HG03457 (cell line): ENCODE results near the gene RAB3A.
A peak's percentile ranks its signal among the peaks of the same experiment; 100 is the strongest.

Experiments used
- ATAC-seq: cut with Tn5 transposase; IDR thresholded peaks from one replicate; pipeline ENCODE4 v1.9.1; 2021; ENCODE audit warnings: moderate number of reproducible peaks; ENCODE audit not compliant: unreplicated experiment

Gene RAB3A

DNA sequence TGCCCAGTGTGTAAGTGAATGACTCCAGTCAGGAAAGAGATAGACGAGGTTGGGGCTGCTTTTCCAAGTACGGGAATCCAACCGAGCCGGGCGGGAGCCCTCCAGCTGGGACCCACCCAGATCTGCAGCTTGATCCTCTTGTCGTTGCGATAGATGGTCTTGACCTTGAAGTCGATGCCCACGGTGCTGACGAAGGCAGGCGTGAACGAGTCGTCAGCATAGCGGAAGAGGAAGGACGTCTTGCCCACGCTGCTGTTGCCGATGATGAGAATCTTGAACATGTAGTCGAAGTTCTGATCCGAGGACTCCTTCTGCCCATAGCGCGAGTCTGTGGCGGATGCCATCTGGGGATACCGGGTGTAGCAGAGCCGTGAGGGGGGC lies 1.5 kb downstream of the RAB3A start:
- no peak for ATAC-seq

DNA sequence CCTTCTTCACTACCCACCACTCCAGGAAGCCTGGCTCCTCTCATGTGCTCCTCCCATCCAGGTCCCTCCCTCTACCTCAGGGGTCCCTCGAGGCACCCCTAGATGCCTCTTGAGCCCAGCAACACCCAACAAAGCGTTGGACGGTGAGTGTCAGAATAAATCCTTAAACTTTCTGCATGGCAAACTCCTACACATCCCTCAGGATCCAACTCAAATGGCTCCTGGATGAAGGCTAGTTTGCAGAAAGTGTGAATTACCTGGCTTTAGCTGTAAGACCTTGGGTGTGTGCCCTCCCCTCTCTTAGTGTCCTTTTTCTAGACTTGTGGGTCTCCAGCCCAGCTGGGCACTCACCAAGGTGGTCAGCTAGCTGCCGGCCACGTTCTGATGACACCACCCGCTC lies 5.5 kb downstream of the RAB3A start:
- no peak for ATAC-seq

DNA sequence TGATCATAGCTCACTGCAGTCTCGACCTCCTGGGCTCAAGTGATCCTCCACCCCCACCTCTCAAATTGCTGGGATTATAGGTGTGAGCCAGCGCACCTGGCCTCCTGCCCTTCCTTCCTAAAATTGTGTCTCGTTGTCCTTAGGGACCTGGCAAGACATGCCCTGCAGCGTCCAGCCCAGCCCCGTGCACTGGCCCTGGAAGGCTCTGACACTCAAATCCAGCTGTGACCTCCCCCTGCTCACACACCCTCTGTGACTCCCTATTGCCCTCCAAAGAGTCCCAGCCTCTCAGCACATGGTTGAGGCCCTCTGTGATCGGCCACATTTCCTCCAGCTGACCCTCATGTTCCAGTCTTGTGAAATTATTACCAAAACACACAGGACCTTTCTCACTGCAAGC lies 5.9 kb downstream of the RAB3A start:
- no peak for ATAC-seq

DNA sequence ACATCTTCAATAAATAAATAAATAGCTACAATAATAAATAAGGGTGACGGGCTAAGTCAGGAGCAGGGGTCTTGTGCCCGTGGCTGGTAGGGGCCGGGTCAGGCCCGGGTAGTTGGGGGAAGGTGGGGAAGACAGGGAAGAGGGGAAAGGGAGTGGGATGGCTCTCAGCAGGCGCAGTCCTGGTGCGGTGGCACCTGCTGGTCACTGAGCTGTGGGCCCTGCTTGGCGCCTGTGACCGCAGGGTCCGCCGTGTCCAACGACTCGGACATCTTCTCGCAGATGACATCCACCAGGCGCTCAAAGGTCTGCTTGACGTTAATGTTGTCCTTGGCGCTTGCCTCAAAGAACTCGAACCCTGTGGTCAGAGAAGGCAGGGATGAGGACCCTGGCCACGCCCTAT lies 6.5 kb downstream of the RAB3A start:
- no peak for ATAC-seq

DNA sequence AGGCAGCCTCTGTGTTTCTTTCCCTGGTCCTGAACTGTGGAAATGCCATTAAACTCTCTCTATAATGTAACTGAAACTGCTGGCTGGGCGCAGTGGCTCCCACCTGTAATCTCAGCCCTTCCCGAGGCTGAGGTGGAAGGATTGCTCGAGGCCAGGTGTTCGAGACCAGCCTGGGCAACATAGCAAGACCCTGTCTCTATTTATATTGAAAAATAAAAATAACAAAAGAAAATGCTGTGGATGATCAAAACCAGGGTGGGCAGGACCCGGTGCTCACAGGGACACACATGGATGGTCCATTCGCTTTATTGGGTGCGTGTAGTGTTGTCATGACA lies 7.4 kb downstream of the RAB3A start:
- no peak for ATAC-seq

DNA sequence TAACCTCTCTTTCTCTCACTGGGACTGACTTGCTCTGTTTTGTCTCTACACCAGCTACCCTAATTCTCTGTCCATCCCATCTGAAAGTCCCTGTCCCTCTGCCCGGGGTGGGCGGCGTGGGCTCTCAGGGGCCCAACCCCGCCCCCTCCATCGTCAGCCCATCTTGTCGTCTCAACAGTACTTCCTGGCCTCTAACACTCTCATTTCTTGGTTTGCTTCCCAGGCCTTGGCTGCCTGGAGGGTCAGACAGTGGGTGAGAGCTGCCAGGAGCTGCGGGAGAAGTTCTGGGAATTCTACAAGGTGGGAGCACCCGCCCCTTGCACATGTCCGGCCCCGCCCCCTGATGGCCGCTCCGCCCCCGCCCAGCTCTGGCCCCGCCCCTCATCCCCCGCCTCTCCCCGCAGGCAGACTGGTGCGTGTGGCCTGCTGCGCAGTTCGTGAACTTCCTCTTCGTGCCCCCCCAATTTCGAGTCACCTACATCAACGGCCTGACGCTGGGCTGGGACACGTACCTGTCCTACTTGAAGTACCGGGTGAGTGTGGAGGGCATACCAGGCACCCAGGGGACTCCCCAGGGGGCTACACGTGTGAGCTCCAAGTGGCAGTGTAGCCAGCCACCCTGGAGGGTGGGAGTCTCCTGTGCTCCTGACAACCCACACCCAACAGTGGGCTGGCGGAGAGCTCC lies 9.1 kb downstream of the RAB3A start:
- no peak for ATAC-seq

DNA sequence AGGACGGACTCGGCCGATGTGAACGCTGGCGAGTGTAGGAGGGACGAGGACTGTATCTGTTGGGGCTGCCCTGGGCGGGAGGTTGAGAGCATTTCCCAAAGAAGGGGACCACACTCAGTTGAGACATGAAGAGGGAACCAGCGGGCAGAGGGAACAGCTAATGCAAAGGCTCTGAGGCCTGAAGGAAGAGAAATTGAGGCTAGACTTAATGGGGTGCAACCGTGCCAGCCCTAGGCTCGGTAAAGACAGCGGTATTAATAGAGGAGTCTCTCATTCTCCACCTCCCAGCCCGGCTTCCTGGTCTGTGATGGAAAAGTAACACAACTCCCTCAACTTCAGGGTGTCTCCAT lies 9.7 kb downstream of the RAB3A start:
- ATAC-seq, result no peak

DNA sequence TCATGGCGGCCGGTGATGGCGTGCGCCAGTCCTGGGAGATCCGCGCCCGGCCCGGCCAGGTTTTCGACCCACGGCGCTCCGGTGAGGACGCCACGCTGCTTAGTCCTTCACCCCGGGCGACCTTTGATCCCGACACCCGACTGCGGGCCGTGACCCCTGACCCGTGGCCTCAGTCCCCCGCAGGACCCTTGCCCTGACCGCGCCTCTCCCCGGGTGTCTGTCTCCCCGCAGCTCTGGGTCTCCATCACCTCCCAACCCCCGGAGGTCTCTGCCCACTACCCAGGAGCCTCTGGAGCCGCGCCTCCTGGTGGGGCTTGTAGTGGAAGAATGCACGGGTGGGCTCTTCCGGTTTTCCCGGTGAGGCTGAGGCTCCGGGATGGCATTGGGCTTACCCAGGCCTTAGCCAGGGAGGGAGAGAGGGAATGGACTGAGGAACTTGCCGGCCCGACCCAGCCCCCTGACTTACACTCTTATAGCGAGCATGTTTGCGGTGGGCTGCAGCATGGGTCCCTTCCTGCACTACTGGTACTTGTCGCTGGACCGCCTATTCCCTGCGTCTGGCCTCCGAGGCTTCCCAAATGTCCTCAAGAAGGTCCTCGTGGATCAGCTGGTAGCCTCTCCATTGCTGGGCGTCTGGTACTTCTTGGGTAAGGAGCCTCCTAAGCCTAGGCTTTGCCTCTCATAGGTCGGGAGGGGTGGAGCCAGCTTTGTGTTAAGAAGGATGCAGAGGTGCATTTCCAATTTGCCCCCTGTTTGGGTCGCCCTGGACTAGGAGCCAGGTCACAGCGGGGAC lies 10.3 kb downstream of the RAB3A start:
- no peak for ATAC-seq

DNA sequence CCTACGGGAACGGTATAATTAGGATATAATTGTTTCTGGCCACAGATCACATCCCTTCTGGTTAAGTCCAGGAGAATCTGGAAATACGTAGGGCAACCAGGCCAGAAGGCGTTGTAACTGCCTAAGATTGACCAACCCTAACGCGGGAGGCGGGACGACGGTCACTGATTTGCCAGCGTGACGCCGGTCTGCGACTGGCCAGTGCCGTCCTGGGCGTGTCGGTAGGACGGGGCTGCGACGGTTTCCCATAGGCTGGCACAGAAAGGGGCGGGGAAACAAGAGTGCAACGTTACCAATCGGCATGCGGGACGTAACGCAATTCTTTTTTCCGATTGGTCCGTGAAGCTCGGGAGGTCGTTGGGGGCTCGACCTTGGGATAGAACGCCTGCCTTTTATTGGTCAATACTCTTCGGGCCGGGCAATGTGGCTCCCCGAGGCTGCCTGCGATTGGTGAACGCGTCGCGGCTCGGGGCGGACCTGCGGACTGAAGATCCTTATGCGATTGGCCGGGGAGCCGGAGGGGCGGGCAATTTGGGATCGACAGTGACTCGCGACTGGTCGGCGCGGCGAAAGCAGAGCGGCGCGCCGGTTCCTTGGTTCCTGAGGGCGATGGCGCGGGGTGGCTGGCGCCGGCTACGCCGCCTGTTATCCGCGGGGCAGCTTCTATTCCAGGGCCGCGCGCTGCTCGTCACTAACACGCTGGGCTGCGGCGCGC lies 11.0 kb downstream of the RAB3A start, which contains the start of gene MPV17L2:
TSS of gene MPV17L2 (plus strand) at position 546 of the 715 bp plus-strand sequence. CDS start at position 610, 64 bp downstream.
- peak; percentile 68 for ATAC-seq

DNA sequence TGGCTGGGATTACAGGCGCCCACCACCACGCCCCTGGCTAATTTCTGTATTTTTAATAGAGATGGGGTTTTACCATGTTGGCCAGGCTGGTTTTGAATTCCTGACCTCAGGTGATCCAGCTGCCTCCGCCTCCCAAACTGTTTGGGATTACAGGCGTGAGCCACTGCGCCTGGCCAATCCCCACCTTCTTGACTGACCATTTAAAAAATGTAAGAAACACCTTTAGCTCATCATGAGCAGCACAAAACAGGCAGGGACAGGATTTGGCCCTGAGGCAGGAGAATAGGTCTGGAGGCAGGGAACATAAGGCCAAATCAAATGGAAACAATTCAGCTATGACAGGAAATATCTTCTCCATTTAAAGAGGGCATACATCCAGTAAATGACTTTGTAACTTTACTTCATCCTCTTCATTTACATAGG lies 12.2 kb downstream of the RAB3A start:
- no peak for ATAC-seq

DNA sequence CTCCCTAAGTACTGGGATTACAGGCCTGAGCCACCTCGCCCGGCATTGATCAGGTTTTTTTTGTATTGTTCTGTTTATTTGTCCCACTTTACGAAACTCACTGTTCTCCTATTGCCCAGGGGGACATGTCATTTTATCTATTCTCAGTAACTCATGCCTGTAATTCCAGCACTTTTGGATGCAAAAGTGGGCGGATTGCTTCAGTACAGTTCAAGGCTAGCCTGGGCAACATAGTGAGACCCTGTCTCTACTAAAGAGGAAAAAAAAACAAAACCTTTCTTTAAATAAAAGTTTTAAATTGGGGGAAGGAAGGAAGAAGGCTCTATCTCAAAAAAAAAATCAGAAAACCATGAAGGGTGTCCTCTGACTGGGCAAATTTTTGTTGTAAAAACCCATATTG lies 13.6 kb downstream of the RAB3A start:
- ATAC-seq, result no peak

DNA sequence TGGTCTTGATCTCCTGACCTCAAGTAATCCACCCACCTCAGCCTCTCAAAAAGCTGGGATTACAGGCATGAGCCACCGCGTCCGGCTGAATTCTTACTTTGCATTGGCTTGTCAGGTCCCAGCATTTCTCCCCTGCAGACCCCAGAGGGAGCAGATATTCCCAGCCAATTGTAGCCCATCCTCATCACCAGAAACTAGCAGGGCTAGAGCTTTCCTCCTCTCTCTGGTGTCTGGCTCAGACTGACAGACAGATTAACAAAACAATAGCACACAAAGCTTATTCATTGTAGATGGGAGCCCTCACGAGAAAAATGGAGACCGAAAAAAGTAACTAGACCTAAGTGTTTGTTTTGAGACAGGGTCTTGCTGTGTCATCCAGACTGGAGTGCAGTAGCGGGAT lies 18.3 kb downstream of the RAB3A start:
- no peak for ATAC-seq

DNA sequence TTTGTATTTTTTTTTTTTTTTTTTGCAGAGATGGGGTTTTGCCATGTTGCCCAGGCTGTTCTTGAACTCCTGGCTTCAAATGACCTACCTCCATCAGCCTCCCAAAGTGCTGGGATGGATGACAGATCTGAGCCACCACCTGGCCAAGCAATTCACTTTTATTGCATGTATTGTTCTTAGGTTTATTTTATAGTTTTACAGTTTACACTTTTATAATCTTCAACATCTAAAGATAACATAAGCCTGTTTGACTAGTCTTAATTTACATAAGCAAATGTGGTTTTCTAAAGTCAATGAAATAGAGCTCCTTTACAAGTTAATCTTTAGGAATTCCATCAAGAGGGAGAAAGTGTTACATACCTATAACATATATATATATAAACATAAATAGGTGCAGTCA lies 20.3 kb downstream of the RAB3A start:
- ATAC-seq, result no peak

DNA sequence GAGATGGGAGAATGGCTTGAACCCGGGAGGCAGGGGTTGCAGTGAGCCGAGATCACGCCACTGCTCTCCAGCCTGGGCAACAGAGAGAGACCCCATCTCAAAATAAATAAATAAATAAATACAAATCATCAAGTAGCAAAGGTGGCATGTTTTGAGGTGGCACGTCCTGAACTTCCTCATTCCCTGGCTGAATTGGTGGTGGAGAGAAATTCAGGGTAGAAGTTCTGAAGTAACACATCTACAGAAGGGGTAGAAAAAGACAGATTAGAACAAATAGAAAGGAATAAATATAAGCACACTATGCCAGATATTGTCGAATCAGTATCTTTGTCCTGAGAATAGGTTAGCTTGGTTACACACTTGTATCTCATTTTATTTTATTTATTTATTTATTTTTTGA lies 23.9 kb downstream of the RAB3A start:
- ATAC-seq, result no peak

DNA sequence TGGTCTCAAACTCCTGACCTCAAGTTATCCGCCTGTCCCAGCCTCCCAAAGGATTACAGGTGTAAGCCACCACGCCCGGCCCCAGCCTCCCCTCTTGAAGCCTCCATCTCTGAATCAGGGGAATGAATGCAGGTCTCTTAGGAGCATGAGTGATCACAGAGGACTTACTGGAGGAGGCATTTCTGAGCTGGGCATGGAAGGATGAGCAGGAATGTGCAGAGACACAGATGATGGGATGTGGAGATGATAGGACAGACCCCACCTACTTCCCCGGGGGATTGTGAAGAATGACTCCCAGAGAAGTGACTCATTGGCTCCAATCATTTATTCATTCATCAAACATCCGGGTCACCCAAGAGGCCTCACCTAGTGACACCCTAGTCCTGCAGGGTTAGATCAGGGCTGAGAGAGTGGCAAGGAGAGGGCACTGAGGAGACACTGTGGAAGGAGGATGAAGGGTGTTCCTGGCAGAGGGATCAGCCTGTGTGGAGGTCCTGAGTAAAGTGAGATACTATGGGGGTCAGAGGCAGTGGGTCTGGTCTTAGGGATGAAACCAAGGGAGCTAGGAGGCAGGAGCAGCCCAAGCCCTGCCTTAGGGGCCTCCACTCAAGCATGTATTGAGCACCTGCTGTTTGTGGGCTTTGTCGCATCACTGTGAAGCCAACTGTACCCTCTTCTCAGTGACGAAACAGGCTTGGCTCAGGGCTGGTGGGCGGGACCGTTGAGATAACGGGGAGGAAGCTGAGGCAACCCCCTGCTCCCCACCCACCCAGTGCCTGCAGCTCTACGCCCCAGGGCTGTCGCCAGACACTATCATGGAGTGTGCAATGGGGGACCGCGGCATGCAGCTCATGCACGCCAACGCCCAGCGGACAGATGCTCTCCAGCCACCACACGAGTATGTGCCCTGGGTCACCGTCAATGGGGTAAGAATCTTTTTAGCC lies 27.2 kb downstream of the RAB3A start:
- no peak for ATAC-seq

DNA sequence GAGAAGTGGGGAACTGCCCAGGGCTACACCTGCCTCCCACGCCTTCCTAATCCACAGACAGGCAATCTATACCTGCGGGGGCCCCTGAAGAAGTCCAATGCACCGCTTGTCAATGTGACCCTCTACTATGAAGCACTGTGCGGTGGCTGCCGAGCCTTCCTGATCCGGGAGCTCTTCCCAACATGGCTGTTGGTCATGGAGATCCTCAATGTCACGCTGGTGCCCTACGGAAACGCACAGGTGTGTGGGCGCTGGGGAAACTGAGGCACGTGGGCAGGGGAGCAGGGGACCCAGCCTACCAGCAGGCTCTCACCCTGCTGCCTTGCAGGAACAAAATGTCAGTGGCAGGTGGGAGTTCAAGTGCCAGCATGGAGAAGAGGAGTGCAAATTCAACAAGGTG lies 28.9 kb downstream of the RAB3A start:
- ATAC-seq, result no peak

DNA sequence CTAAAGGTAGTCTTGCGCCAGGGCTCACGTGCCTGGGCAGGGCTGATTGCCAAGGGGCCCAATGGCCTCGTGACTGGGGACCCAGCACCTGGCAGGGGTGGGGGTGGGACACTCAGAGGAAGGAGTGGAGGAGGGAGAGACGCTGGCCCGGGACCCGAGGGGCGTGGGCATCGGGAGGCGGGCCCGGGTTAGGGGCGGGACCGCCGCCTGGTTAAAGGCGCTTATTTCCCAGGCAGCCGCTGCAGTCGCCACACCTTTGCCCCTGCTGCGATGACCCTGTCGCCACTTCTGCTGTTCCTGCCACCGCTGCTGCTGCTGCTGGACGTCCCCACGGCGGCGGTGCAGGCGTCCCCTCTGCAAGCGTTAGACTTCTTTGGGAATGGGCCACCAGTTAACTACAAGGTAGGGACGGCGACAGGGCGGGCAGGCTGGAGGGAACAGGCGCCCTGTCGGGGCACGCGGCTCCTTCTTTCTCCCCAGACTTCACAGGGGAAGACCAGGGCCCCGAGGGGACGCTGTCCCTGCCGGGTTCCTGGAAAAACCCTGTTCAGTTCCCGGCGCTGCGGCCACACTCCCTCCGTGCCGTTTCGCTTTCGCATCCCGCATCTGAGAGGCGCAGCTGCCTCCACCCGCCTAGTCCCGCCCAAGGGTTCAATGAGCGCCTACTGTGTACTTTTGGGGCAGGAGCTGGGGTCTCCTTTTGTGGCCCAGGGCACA lies 30.1 kb downstream of the RAB3A start, which contains the start of gene IFI30:
TSS of gene IFI30 (plus strand) at position 242 of the 717 bp plus-strand sequence. CDS start at position 271, 29 bp downstream.
- no peak for ATAC-seq

DNA sequence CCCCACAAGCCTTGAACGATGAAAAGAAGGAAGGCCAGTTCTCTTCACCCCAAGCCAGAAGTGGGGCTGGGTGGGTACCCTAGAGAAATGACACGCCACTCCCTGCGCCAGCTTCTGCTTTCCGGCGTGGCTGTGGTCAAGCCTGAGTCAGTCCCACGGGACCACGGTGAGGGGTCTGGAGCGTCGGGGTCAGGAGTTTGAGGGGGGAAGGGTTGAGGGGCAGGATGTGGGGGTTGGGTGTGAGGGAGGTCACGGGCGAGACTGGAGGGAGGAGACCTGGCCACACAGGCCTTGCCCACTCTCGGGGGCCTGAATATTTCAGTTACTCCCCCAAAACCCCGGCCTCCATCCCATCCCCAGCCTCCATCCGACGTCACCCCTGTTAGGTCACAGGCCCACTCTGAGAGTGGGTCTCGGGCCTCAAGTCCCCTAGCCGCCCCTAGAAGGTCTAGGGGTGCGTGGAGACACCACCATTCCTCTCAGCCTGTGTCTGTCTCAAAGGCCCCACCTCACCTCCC lies 30.7 kb downstream of the RAB3A start:
- ATAC-seq, result no peak

DNA sequence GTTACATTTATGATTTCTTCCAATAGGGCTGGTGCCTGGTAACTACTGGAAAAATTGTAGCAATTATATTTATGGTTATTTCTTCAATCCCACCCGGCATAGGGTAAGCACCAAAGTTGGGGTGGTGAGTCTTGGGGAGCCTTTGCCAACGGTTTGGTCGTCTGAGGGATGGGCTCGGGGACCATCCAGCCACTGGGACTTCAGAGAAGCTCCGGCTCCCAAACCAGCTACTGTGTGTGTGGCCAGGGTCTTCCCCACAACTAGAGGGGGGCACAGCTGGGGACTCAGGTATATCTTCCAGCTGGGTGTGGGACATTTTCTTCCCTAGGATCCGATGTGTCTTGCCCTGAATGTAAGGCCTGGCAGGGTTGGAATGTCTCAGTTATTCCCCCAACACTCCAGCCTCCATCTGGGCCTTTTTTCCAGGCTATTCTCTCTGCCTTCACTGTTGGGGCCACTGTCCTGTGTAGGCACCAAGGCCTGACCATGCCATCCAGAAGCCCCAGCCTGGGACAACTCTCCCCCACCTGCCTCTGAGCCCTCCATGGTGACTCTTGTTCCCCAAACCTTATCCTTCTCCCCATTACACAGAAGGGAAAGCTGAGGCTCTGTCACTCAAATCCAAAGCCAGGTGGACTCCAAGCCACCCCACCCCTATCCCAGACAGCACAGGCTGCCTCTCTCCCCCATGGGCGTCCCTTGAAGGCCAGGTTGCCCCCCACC lies 31.4 kb downstream of the RAB3A start:
- no peak for ATAC-seq
